Measurements from ENCODE around the gene CIRBP. TPM values are rescaled to one million over a fixed set of nuclear protein-coding genes. Genes with fewer than 3 reads are reported as not detected.
"Not testable (repeated sequence)": the region's sequence is repeated elsewhere in the genome, so short reads cannot be mapped to it uniquely, and the experiment has no call there.

Gene CIRBP
- total RNA-seq, 2 experiments from 2014 or later, result 278 to 309 TPM

GRCh38 chr19:1302533-1303239 is 33.6 kb downstream of the CIRBP start:
- POLR2A ChIA-PET, result interaction anchor here (0.6 kb wide), 1 partner anchor 12 kb away, joined by 3 read pairs; no protein-coding TSS in a partner anchor
- no peaks in the 10 kb centered on the region for H3K9me2 ChIP-seq (ENCODE audit: insufficient read depth, low read length)
- H3K9me3 ChIP-seq (ENCODE audit: low read length), result no peaks in the 10 kb centered on the region
- intact Hi-C loops (cut with micrococcal nuclease; ENCODE audit: unreplicated experiment), result no loop called here
- no TSS peak for BruUV-seq (replicated peaks)
- DNase-seq (ENCODE audit: low spot score), result no peak
- H3K27ac ChIP-seq (ENCODE audit: low read depth, low read length, poor library complexity, severe bottlenecking), result no peak overlapping the region
- H3K79me2 ChIP-seq (ENCODE audit: insufficient read depth, low read depth, low read length), result no peaks in the 10 kb centered on the region
- no peak for TF ChIP-seq EZH2phosphoT487 (IDR thresholded peaks at IDR 0.05; ENCODE audit: borderline replicate concordance, low read depth, low read length)
- TF ChIP-seq, protein P1, sequence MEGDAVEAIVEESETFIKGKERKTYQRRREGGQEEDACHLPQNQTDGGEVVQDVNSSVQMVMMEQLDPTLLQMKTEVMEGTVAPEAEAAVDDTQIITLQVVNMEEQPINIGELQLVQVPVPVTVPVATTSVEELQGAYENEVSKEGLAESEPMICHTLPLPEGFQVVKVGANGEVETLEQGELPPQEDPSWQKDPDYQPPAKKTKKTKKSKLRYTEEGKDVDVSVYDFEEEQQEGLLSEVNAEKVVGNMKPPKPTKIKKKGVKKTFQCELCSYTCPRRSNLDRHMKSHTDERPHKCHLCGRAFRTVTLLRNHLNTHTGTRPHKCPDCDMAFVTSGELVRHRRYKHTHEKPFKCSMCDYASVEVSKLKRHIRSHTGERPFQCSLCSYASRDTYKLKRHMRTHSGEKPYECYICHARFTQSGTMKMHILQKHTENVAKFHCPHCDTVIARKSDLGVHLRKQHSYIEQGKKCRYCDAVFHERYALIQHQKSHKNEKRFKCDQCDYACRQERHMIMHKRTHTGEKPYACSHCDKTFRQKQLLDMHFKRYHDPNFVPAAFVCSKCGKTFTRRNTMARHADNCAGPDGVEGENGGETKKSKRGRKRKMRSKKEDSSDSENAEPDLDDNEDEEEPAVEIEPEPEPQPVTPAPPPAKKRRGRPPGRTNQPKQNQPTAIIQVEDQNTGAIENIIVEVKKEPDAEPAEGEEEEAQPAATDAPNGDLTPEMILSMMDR (conservative IDR thresholded peaks at IDR 0.05; ENCODE audit: low read length), result no peak
- no peaks in the 10 kb centered on the region for H4K20me1 ChIP-seq (ENCODE audit: insufficient read depth, low read length)
- no peak overlapping the region for H3K4me3 ChIP-seq (ENCODE audit: low read depth, low read length, poor library complexity, severe bottlenecking)
- H3K36me3 ChIP-seq (ENCODE audit: insufficient read depth, low read length), result no peaks in the 10 kb centered on the region
- H2AFZ ChIP-seq (ENCODE audit: low read length), result no peak overlapping the region
- CTCF ChIA-PET (ENCODE audit: unreplicated experiment), result no interaction called here
- H3K4me1 ChIP-seq (ENCODE audit: insufficient read depth, low read length, poor library complexity, severe bottlenecking), result no peaks in the 10 kb centered on the region
- no peak overlapping the region for H3K4me2 ChIP-seq (ENCODE audit: low read length)

GRCh38 chr19:1304197-1304924 is 35.2 kb downstream of the CIRBP start:
- H3K4me1 ChIP-seq (ENCODE audit: insufficient read depth, low read length, poor library complexity, severe bottlenecking), result no peaks in the 10 kb centered on the region
- H3K9me2 ChIP-seq (ENCODE audit: insufficient read depth, low read length), result no peaks in the 10 kb centered on the region
- H3K27ac ChIP-seq (ENCODE audit: low read depth, low read length, poor library complexity, severe bottlenecking), result no peak overlapping the region
- intact Hi-C loops (cut with micrococcal nuclease; ENCODE audit: unreplicated experiment), result no loop called here
- POLR2A ChIA-PET, result no interaction called here
- no peaks in the 10 kb centered on the region for H3K9me3 ChIP-seq (ENCODE audit: low read length)
- BruUV-seq (replicated peaks), result no TSS peak
- TF ChIP-seq, protein P1 (conservative IDR thresholded peaks at IDR 0.05; ENCODE audit: low read length), result no peak
- no peak for TF ChIP-seq EZH2phosphoT487 (IDR thresholded peaks at IDR 0.05; ENCODE audit: borderline replicate concordance, low read depth, low read length)
- H3K4me3 ChIP-seq (ENCODE audit: low read depth, low read length, poor library complexity, severe bottlenecking), result no peak overlapping the region
- H2AFZ ChIP-seq (ENCODE audit: low read length), result no peak overlapping the region
- DNase-seq (ENCODE audit: low spot score), result no peak
- no peaks in the 10 kb centered on the region for H3K79me2 ChIP-seq (ENCODE audit: insufficient read depth, low read depth, low read length)
- no peaks in the 10 kb centered on the region for H4K20me1 ChIP-seq (ENCODE audit: insufficient read depth, low read length)
- CTCF ChIA-PET (ENCODE audit: unreplicated experiment), result no interaction called here
- H3K36me3 ChIP-seq (ENCODE audit: insufficient read depth, low read length), result no peaks in the 10 kb centered on the region
- no peak overlapping the region for H3K4me2 ChIP-seq (ENCODE audit: low read length)

- DNase-seq (ENCODE audit: low spot score); H2AFZ ChIP-seq (ENCODE audit: low read length); H3K4me3 ChIP-seq (ENCODE audit: low read depth, low read length, poor library complexity, severe bottlenecking); H3K36me3 ChIP-seq (ENCODE audit: insufficient read depth, low read length); H3K4me2 ChIP-seq (ENCODE audit: low read length); POLR2A ChIA-PET; CTCF ChIA-PET (ENCODE audit: unreplicated experiment); BruUV-seq (replicated peaks); H3K9me2 ChIP-seq (ENCODE audit: insufficient read depth, low read length); H3K9me3 ChIP-seq (ENCODE audit: low read length); intact Hi-C loops (cut with micrococcal nuclease; ENCODE audit: unreplicated experiment); H3K4me1 ChIP-seq (ENCODE audit: insufficient read depth, low read length, poor library complexity, severe bottlenecking); H3K27ac ChIP-seq (ENCODE audit: low read depth, low read length, poor library complexity, severe bottlenecking); H3K79me2 ChIP-seq (ENCODE audit: insufficient read depth, low read depth, low read length); H4K20me1 ChIP-seq (ENCODE audit: insufficient read depth, low read length): not testable (repeated sequence)
Measured at GRCh38 chr19:1305354-1305753, 36.2 kb downstream of the CIRBP start.

All from OCI-LY7 (cell line).